NAMALWA (cell line): ENCODE data around the gene BFSP2.
"Not testable (repeated sequence)": the region's sequence is repeated elsewhere in the genome, so short reads cannot be mapped to it uniquely, and the experiment has no call there.

Experiments used
- DNase-seq: peaks from one replicate; pipeline ENCODE4 v3.0.0-alpha.2; 2015; ENCODE audit warnings: low spot score

The BFSP2 gene

DNA sequence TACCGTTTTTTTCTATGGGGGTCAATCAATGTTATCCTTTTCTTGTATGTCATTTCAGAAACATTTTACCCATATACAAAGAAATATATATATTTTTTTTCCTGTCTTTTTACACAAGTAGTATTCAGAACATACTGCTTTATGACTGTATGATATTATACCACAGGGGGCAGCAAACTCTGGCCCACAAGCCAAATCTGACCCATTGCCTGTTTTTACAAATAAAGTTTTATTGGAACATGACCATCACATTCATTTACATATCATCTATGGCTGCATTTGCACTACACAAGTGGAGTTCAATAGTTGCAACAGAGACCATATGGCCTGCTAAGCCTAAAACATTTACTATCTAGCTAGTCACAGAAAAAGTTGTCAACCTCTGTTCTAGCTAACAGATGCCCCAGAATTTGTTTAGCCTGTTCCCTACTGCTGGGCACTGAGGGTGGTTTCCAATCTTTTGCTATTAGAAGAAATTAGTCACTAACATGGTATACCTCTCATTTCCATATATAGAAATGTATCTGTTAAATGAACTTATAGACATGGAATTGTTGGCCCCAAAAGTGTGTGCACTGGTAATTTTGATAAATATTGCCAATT is 57.7 kb downstream of the BFSP2 start:
- DNase-seq, result peak; percentile 93

GRCh38 chr3:133459400-133459799 is 59.5 kb downstream of the BFSP2 start:
- DNase-seq, result no peak

GRCh38 chr3:133460809-133461208 is 61.0 kb downstream of the BFSP2 start:
- no peak for DNase-seq

DNA sequence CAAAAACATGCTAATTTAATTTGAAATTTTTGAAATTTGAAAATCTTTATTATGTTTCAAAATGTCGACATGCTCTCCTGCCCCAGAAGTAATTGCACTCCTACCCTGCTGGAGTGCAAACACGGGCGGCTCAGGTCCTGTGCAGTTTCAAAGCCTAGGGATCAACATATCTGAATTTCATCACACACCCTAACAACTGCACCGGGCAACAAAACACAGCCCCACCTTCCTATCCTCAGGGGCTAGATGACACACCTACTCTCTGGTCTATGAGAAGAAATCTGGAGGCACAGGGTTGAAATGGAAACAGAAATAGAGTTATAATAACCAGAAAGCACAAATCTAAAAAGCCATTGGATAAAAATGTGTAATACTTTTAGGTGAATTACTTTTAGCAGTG is 61.4 kb downstream of the BFSP2 start:
- DNase-seq, result no peak

GRCh38 chr3:133463347-133463860 is 63.5 kb downstream of the BFSP2 start:
- DNase-seq, result peak; percentile 44

DNA sequence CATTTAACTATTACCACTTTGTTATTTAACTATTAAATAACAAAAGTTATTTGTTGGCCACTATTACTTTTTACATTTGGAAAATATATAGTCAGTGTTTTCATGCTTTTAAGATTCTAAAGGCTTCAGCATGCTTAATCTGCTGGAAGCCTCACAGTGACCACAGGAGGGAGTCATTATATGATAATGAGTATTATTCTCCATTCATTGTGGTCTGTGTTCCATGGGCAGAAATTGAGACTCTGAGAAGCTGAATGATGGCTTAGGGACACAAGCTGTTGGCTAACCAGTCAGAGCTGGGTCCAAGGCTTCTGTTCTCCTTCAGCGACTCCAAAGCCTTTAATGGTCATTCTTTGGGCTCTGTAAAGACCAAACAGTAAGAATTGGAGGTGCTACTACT is 64.7 kb downstream of the BFSP2 start:
- DNase-seq, result peak; percentile 72

DNA sequence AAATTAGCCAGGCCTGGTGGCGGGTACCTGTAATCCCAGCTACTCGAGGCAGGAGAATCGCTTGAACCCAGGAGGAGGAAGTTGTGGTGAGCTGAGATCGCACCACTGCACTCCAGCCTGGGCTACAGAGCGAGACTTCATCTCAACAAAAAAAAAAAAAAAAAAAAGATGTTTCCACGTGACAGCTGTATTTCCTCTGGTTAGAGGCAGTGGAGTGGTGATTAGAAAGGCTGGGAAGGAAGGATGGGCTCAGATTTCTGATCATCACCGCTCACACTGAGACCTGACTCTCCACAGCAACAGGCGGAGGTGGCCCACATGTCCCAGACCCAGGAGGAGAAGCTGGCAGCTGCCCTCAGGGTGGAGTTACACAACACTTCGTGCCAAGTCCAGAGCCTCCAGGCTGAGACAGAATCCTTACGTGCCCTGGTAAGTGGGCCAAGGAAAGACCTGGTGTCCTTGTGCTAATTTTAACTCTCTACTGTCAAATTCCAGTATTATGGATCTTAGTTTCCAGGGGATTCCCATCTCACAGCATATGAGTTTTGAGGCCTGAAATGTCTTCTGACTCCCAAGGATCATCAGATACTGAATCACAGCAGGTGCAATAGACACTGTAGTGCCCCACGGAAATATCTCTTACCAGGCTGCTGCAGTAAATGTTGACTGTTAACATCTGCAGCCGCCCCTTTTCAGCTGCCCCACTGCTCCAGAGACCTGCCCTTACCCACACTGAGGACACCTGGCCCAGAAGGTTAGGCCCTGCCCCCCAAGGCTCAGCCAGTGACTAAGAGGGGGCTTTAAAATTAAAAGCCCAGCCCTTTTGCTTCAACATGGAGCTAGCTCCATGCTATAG is 66.9 kb downstream of the BFSP2 start:
- peak; percentile 96 for DNase-seq

- peak; percentile 66 for DNase-seq
Measured at GRCh38 chr3:133467780-133468179, 67.9 kb downstream of the BFSP2 start.

- DNase-seq, result no peak
Measured at GRCh38 chr3:133468251-133468721, 68.4 kb downstream of the BFSP2 start.

DNA sequence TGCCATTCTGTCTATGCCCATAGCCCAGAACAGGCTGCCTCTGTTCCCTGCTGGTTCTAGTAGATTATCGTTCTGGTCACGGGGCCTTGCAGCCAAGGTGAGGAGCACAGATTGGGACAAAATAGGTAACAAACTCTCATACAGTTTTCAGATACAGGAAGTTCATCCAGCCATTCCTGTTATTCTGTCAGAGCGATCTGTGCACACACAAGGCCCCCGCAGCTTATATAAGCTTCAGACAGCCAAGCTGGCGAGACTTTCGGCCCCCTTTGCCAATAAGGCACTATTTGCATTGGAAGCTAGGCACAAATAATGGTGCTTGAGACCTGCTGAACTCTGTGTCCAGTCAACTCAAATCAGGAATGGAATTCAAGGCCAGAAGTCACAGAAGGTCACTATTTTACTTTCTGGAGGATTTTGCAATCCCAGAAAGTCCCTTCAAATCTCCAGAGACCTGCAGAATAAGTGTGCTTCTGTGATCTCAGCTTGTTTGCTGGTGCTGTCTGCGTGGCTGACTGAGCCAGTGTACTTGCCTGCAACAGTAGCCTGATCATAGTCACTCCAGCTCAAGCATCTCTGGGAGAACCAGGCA is 69.4 kb downstream of the BFSP2 start:
- DNase-seq, result peak; percentile 55

GRCh38 chr3:133472242-133472641 is 72.4 kb downstream of the BFSP2 start:
- no peak for DNase-seq

DNA sequence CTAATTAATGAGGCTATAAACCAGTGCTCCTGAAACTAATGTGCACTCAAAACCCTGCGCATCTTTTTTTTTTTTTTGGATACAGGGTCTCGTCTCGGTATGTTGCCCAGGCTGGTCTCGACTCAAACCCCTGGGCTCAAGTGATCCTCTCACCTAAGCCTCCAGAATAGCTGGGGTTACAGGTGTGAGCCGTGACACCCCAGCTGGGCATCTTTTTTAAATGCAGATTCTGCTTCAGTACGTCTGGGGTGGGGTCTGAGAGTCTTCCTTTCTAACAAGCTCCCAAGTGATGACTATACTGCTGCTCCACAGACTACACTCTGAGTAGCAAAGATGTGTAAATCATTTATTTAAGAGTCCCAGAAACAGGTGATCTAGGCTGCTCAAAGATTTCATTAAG is 73.0 kb downstream of the BFSP2 start:
- peak; percentile 53 for DNase-seq

GRCh38 chr3:133473472-133474191 is 73.8 kb downstream of the BFSP2 start:
- not testable (repeated sequence) for DNase-seq

DNA sequence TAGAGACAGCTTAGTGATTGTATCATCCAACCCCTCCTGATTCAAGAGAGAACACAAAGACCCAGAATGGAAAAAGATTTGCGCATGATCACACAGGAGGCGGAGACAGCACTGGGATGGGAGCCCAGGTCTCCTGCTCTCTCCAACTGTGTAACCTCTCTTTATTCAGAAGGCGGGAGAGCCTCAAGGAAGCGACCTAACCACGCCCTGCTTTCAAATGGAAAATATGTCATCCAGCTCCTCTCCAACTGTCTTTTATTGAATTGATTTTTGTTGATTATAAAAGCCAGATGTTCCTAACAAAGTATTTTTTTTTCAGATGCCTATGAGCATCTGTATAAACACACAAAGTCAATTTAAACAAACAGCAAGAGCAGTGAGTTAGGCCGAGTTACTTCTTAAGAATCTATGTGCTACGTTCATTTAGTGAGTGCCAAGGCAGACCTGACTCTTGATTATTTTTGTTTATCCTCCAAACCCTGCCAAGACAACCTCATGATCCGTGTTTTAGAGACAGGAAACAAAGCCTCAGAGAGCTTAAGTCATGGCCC is 74.5 kb downstream of the BFSP2 start:
- DNase-seq, result no peak

GRCh38 chr3:133474817-133475216 is 75.0 kb downstream of the BFSP2 start:
- DNase-seq, result no peak

GRCh38 chr3:133475245-133476010 is 75.6 kb downstream of the BFSP2 start:
- DNase-seq, result peak; percentile 97

DNA sequence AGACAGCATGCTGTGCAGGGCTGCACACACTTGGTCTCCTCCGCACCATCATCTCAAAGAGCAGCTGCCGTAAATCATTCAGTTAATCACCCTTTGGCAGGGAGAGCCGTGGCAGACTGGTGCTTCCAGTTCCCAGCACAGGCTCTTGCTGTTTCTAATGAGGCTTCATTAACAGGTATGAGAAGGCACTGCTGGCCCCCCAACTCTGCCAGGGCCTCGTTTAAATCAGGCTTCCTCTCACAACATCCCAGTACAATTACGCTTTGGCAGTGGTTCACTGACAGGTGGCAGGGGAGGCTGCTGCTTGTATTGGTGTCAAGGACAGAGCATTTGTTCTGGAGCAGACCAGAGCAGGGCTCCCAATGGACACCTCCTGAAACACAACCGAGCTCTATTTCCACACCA is 77.1 kb downstream of the BFSP2 start:
- peak; percentile 81 for DNase-seq

- peak; percentile 91 for DNase-seq
Measured at GRCh38 chr3:133477487-133477886, 77.6 kb downstream of the BFSP2 start.

GRCh38 chr3:133478624-133479023 is 78.8 kb downstream of the BFSP2 start:
- DNase-seq, result peak; percentile 41

- DNase-seq, result no peak
Measured at GRCh38 chr3:133479401-133479800, 79.5 kb downstream of the BFSP2 start.
